ENCODE data around the gene PRRX1. TPM values are rescaled to one million over a fixed set of nuclear protein-coding genes. Genes with fewer than 3 reads are reported as not detected.

PRRX1 gene
- total RNA-seq, 4 donors from 2014 or later, result 1.0 to 30.5 (median 2.2) TPM

- TF ChIP-seq CTCF (IDR thresholded peaks at IDR 0.05) (no peak), POLR2A (IDR thresholded peaks at IDR 0.05) (no peak)
- H3K36me3 ChIP-seq, result no peaks in the 10 kb centered on the region
- no peaks in the 10 kb centered on the region for H3K9me3 ChIP-seq
- H3K4me3 ChIP-seq, result no peak overlapping the region
- no peak for DNase-seq
- no peaks in the 10 kb centered on the region for H3K27me3 ChIP-seq
- no peak overlapping the region for H3K27ac ChIP-seq
- H3K4me1 ChIP-seq, result no peaks in the 10 kb centered on the region
Measured at GRCh38 chr1:170734412-170735175, 70.7 kb downstream of the PRRX1 start.

- Histone ChIP-seq H3K36me3 (no peaks in the 10 kb centered on the region), H3K4me1 (no peaks in the 10 kb centered on the region), H3K4me3 (no peak overlapping the region), H3K27ac (no peak overlapping the region), H3K9me3 (no peaks in the 10 kb centered on the region), H3K27me3 (no peaks in the 10 kb centered on the region)
- no peak for TF ChIP-seq POLR2A (IDR thresholded peaks at IDR 0.05)
- TF ChIP-seq CTCF (IDR thresholded peaks at IDR 0.05), result no peak
- no peak for DNase-seq
Measured at GRCh38 chr1:170735366-170736263, 71.7 kb downstream of the PRRX1 start.

- Histone ChIP-seq H3K4me3 (no peak overlapping the region), H3K36me3 (no peaks in the 10 kb centered on the region), H3K9me3 (peaks cover 0 to 4% (median 0%) of the 10 kb centered on the region in 4 donors), H3K27me3 (no peaks in the 10 kb centered on the region), H3K27ac (no peak overlapping the region), H3K4me1 (no peaks in the 10 kb centered on the region)
- TF ChIP-seq POLR2A (IDR thresholded peaks at IDR 0.05) (no peak), CTCF (IDR thresholded peaks at IDR 0.05) (no peak)
- no peak for DNase-seq
Measured at GRCh38 chr1:170739803-170740202, 75.9 kb downstream of the PRRX1 start.

- no peaks in the 10 kb centered on the region for H3K27me3 ChIP-seq
- peaks cover 0 to 4% (median 0%) of the 10 kb centered on the region in 4 donors for H3K9me3 ChIP-seq
- H3K36me3 ChIP-seq, result no peaks in the 10 kb centered on the region
- no peak for TF ChIP-seq POLR2A (IDR thresholded peaks at IDR 0.05)
- TF ChIP-seq CTCF (IDR thresholded peaks at IDR 0.05), result no peak
- H3K27ac ChIP-seq, result no peak overlapping the region
- DNase-seq, result no peak
- H3K4me1 ChIP-seq, result no peaks in the 10 kb centered on the region
- H3K4me3 ChIP-seq, result no peak overlapping the region
Measured at GRCh38 chr1:170741678-170742077, 77.7 kb downstream of the PRRX1 start.

- H3K36me3 ChIP-seq, result no peaks in the 10 kb centered on the region
- DNase-seq, result no peak
- no peaks in the 10 kb centered on the region for H3K27me3 ChIP-seq
- no peak overlapping the region for H3K4me3 ChIP-seq
- TF ChIP-seq POLR2A (IDR thresholded peaks at IDR 0.05) (no peak), CTCF (IDR thresholded peaks at IDR 0.05) (no peak)
- H3K4me1 ChIP-seq, result no peaks in the 10 kb centered on the region
- H3K27ac ChIP-seq, result no peak overlapping the region
- peaks cover 0 to 4% (median 0%) of the 10 kb centered on the region in 4 donors for H3K9me3 ChIP-seq
Measured at GRCh38 chr1:170742600-170742999, 78.7 kb downstream of the PRRX1 start.

Data from Peyer's patch (tissue), 4 donors.